Measurements from ENCODE around the gene EFL1.

DNA sequence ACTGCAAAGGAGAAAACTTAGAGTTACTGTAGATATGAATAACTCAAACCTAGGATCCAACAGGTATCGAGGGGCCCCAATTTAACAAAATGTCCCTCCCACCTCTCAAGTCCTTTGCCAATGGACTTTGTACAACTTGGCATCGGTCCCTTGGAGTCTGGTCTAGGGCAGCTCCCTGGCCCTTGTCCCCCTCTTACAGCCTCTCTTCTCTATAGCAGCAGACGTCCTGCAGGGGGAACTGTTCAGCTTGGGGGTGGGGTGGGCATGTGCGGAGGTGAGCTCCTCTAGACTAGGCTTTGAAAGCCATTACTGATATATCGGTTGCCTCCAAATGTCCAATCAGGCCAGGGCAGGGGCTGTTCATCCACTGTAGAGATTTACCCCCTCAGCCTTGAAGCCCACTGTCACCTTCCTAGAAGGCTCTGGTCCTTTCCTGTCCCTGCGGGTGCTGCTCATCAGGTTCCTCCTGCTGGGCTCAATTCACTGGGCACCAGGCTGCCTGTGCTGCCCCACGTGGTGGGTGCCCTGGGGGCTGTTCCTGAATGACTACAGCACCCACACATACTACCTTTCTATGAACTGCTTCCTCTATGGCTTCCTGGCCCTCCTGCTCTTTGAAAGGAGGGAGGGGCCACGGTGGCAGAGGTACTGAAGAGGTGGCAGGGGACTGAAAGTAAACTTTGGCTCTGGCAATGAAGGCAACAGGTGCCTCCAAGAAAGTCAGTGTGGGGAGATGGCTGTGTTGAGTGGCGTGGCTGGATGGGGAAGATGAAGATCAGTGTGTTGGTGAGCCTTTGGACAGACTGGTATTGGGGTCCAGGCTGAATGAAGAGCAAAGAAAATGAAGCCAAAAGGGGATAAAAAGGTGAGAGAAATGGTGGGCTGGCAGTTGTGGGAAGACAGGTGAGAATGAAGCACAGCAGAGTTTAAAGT, 137.9 kb downstream of the EFL1 start:
- TF ChIP-seq EZH2 (IDR thresholded peaks at IDR 0.05; ENCODE audit: low read depth) = no peak
- TF ChIP-seq, protein P1, sequence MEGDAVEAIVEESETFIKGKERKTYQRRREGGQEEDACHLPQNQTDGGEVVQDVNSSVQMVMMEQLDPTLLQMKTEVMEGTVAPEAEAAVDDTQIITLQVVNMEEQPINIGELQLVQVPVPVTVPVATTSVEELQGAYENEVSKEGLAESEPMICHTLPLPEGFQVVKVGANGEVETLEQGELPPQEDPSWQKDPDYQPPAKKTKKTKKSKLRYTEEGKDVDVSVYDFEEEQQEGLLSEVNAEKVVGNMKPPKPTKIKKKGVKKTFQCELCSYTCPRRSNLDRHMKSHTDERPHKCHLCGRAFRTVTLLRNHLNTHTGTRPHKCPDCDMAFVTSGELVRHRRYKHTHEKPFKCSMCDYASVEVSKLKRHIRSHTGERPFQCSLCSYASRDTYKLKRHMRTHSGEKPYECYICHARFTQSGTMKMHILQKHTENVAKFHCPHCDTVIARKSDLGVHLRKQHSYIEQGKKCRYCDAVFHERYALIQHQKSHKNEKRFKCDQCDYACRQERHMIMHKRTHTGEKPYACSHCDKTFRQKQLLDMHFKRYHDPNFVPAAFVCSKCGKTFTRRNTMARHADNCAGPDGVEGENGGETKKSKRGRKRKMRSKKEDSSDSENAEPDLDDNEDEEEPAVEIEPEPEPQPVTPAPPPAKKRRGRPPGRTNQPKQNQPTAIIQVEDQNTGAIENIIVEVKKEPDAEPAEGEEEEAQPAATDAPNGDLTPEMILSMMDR (conservative IDR thresholded peaks at IDR 0.05) = no peak
